ENCODE measurements around the gene NSD1. TPM values are rescaled to one million over a fixed set of nuclear protein-coding genes. Genes with fewer than 3 reads are reported as not detected.

NSD1 gene
- total RNA-seq, 2 experiments from 2014 or later = 87.6 to 93.3 TPM

DNA sequence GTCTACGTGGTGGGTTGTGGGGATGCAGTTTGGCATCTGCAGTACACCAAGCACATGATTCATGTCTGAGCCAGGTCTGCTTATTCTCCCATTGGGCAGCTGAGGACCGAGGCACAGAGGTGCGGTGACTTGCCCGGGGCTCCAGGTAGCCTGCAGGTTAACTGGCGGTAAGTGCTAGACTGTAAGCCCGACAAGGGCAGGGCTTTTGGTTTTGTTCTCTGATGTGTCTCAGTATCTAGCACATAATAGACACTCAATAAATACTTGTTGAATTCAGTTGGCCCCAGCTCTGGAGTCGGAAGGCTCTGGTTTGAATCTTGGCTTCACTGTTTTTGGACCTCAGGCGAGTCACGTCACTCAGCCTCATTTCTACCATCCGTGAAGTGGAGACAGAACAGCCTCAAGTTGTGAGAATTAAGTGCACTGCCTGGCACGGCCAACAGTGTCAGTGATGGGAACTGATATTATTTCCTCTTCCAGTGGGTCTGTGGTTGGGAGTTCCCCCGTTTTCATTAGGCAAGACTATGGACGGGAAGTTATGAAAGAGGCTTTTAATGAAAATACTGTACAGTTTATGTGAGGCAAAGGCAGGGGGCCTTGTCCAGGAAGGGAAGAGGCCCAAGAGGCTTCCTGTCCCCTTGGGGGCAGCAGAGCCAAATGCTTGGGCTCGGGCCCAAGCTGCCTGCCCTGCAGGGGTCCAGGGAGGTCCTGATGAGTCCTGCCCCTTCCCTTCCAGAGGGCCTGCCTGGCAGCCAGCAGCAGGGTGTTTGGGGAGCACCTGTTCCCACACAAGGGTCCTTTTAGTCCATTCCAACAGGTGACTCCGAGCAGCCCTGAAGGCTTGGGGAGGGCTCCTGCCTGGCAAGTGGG lies 173.3 kb downstream of the NSD1 start:
- Histone ChIP-seq H3K4me3 (ENCODE audit: low read length) (peak overlapping the region; percentile 24), H3K27me3 (ENCODE audit: control insufficient read depth in 1 of 2, insufficient read depth in 2 of 2, low read length in 2 of 2) (peaks cover 0 to 3% of the 10 kb centered on the region in 2 experiments), H3K4me1 (ENCODE audit: insufficient read depth, low read length) (peaks cover 88% of the 10 kb centered on the region), H3K27ac (ENCODE audit: low read depth in 1 of 2, low read length in 2 of 2) (no peak overlapping the region), H3K9me3 (ENCODE audit: control insufficient read depth in 1 of 2, insufficient read depth in 1 of 2, low read length in 2 of 2) (no peaks in the 10 kb centered on the region), H3K36me3 (ENCODE audit: insufficient read depth, low read length) (peaks cover 21% of the 10 kb centered on the region)
- ATAC-seq (ENCODE audit: poor library complexity) = no peak
- Mint-ChIP-seq H3K4me3 (peak overlapping the region; percentile 69), H3K9me3 (no peaks in the 10 kb centered on the region), H3K4me1 (ENCODE audit: low read depth) (peaks cover 72% of the 10 kb centered on the region), H3K27ac (peak overlapping the region; percentile 88), H3K27me3 (peaks cover 6% of the 10 kb centered on the region), H3K36me3 (ENCODE audit: low read depth) (peaks cover 41% of the 10 kb centered on the region)
- POLR2A ChIA-PET = no interaction called here
- TF ChIP-seq, protein P1, sequence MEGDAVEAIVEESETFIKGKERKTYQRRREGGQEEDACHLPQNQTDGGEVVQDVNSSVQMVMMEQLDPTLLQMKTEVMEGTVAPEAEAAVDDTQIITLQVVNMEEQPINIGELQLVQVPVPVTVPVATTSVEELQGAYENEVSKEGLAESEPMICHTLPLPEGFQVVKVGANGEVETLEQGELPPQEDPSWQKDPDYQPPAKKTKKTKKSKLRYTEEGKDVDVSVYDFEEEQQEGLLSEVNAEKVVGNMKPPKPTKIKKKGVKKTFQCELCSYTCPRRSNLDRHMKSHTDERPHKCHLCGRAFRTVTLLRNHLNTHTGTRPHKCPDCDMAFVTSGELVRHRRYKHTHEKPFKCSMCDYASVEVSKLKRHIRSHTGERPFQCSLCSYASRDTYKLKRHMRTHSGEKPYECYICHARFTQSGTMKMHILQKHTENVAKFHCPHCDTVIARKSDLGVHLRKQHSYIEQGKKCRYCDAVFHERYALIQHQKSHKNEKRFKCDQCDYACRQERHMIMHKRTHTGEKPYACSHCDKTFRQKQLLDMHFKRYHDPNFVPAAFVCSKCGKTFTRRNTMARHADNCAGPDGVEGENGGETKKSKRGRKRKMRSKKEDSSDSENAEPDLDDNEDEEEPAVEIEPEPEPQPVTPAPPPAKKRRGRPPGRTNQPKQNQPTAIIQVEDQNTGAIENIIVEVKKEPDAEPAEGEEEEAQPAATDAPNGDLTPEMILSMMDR (IDR thresholded peaks at IDR 0.05) = no peak
- intact Hi-C loops (cut with DNase I, micrococcal nuclease) = loop anchor here in 1 of 2 experiments (10.0 kb wide), 1 partner anchor 848 kb away; the partner anchor contains the start of gene NHP2
- CTCF ChIA-PET = interaction anchor here (0.9 kb wide), 1 partner anchor 84 kb away, joined by 3 read pairs; no protein-coding TSS in a partner anchor
- DNase-seq = peak in 3 of 14 experiments; percentile 36 to 73 (median 68)

DNA sequence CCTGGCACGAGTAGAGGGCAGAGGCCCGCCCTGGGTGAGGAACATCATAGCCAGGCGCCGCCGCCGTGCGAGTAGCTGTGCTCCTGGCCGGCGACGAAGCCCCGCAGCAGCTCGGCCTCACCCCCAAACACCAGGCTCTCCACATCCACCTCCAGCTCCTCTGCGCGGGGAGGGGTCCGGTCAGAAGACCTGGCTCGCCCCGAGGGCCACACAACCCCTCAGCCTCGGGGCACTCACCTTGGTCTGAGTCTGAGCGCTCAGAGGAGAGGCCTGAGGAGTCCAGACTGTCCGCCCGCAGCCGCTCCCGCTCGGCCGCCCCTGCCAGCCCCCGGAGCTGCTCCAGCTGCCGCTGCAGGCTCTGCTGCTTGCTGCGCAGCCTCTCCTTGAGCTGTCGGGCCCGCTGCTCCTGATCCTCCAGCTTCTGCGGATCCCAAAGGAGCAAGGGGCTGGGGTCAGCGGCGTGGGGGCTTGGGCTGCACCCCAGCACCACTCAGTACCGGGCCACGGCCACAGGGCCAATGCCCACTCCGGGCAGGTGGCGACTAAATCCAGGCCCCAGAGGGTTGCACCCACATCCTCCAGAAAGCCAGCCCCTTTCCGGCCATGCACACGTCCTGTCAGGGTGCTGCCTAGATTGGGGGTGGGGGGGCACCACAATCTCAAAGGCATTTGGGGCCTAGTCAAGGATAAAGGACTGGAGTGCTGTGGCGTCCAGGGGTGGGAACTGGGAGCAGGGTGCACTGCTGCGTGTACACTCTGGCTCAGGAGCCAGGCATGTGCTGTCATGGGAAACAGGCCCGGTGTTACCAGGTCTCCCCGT lies 174.2 kb downstream of the NSD1 start:
- Histone ChIP-seq H3K9me3 (ENCODE audit: control insufficient read depth in 1 of 2, insufficient read depth in 1 of 2, low read length in 2 of 2) (no peaks in the 10 kb centered on the region), H3K27me3 (ENCODE audit: control insufficient read depth in 1 of 2, insufficient read depth in 2 of 2, low read length in 2 of 2) (peaks cover 0 to 3% of the 10 kb centered on the region in 2 experiments), H3K36me3 (ENCODE audit: insufficient read depth, low read length) (peaks cover 21% of the 10 kb centered on the region), H3K27ac (ENCODE audit: low read depth in 1 of 2, low read length in 2 of 2) (no peak overlapping the region), H3K4me1 (ENCODE audit: insufficient read depth, low read length) (peaks cover 88% of the 10 kb centered on the region), H3K4me3 (ENCODE audit: low read length) (peak overlapping the region; percentile 24)
- peaks cover 6% of the 10 kb centered on the region for H3K27me3 Mint-ChIP-seq
- POLR2A ChIA-PET = interaction anchor here (2.1 kb wide), 1 partner anchor 96 kb away, joined by 12 read pairs; no protein-coding TSS in a partner anchor
- CTCF ChIA-PET = interaction anchor here (1.3 kb wide), 1 partner anchor 63 kb away, joined by 3 read pairs; no protein-coding TSS in a partner anchor
- H3K36me3 Mint-ChIP-seq (ENCODE audit: low read depth) = peaks cover 36% of the 10 kb centered on the region
- H3K4me3 Mint-ChIP-seq = no peak overlapping the region
- DNase-seq (peak in 1 of 14 experiments; percentile 34), ATAC-seq (ENCODE audit: poor library complexity) (no peak)
- intact Hi-C loops (cut with DNase I, micrococcal nuclease) = loop anchor here in 1 of 2 experiments (10.0 kb wide), 1 partner anchor 847 kb away; the partner anchor contains the start of gene NHP2
- no peaks in the 10 kb centered on the region for H3K9me3 Mint-ChIP-seq
- H3K27ac Mint-ChIP-seq = no peak overlapping the region
- H3K4me1 Mint-ChIP-seq (ENCODE audit: low read depth) = peaks cover 72% of the 10 kb centered on the region
- TF ChIP-seq, protein P1 (IDR thresholded peaks at IDR 0.05) = no peak

DNA sequence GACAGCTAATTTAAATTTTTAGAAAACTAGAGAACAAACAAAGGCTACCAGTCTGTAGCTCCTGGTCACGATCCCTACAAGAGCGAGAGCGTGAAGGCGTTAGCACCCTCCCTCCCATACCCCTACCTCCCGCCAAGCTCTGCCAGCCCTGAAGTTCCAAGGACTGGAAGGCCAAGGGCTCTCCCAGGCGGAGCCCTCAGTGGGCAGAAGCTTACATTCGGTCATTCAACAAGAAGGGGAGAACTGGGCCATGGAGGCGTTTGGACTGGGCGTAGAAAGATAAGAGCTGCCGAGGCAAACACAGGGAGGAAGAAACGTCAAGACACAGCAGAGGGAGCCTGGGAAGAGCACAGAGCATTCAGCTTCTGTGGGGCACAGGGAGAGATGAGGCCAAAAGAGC lies 175.2 kb downstream of the NSD1 start:
- DNase-seq (no peak), ATAC-seq (ENCODE audit: poor library complexity) (no peak)
- Histone ChIP-seq H3K4me1 (ENCODE audit: insufficient read depth, low read length) (peaks cover 87% of the 10 kb centered on the region), H3K4me3 (ENCODE audit: low read length) (no peak overlapping the region), H3K27me3 (ENCODE audit: control insufficient read depth in 1 of 2, insufficient read depth in 2 of 2, low read length in 2 of 2) (peaks cover 0 to 3% of the 10 kb centered on the region in 2 experiments), H3K27ac (ENCODE audit: low read depth in 1 of 2, low read length in 2 of 2) (no peak overlapping the region), H3K36me3 (ENCODE audit: insufficient read depth, low read length) (peaks cover 21% of the 10 kb centered on the region), H3K9me3 (ENCODE audit: control insufficient read depth in 1 of 2, insufficient read depth in 1 of 2, low read length in 2 of 2) (no peaks in the 10 kb centered on the region)
- Mint-ChIP-seq H3K4me1 (ENCODE audit: low read depth) (peaks cover 71% of the 10 kb centered on the region), H3K4me3 (peak overlapping the region; percentile 63), H3K36me3 (ENCODE audit: low read depth) (peaks cover 35% of the 10 kb centered on the region), H3K27me3 (peaks cover 6% of the 10 kb centered on the region), H3K27ac (no peak overlapping the region), H3K9me3 (no peaks in the 10 kb centered on the region)
- CTCF ChIA-PET = interaction anchor here (1.3 to 1.7 kb wide), 7 partner anchors 9 to 188 kb away, joined by 3 to 8 read pairs (median 5); partner anchors contain the start of genes LMAN2 and PDLIM7
- POLR2A ChIA-PET = interaction anchor here (2.1 kb wide), 1 partner anchor 95 kb away, joined by 12 read pairs; no protein-coding TSS in a partner anchor
- intact Hi-C loops (cut with DNase I, micrococcal nuclease) = loop anchor here in 1 of 2 experiments (10.0 kb wide), 1 partner anchor 846 kb away; the partner anchor contains the start of gene NHP2
- TF ChIP-seq, protein P1 (IDR thresholded peaks at IDR 0.05) = no peak

Measured in CD4-positive, alpha-beta T cell (primary cell).